ENCODE results near the gene ERG.

The ERG gene

DNA sequence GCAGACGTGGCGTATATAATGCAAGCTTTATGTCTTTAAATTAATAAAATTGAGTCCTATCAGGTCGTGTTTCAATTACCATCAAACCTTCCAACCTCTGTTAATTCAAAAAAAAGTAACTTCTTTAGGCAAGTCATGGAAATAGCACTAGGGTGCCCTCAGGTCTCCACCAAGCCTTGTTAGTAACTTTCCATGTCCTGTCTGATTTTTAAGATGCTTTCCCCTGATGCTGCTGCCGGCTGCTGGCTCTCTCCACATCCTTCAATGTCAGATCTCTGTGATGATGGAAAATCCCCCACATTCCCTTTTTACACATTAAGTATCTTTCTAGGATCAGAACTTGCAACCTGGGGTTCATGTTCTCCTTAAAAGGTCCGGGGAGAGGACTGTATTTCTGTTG lies 3.0 kb downstream of the ERG start:
- DNase-seq (ENCODE audit: low read depth in 1 of 2, low spot score in 1 of 2): no peak
- H3K4me3 ChIP-seq (replicated peaks; ENCODE audit: insufficient read depth, low read length): no peak overlapping the region
- no peak overlapping the region for H3K27ac ChIP-seq (replicated peaks)
- no peaks in the 10 kb centered on the region for H3K27me3 ChIP-seq (ENCODE audit: insufficient read depth, poor library complexity, severe bottlenecking)
- TF ChIP-seq GABPA (IDR thresholded peaks at IDR 0.05; ENCODE audit: low read depth): no peak
- TF ChIP-seq POLR2AphosphoS5 (IDR thresholded peaks at IDR 0.05; ENCODE audit: low read depth): no peak
- TF ChIP-seq, protein P1, sequence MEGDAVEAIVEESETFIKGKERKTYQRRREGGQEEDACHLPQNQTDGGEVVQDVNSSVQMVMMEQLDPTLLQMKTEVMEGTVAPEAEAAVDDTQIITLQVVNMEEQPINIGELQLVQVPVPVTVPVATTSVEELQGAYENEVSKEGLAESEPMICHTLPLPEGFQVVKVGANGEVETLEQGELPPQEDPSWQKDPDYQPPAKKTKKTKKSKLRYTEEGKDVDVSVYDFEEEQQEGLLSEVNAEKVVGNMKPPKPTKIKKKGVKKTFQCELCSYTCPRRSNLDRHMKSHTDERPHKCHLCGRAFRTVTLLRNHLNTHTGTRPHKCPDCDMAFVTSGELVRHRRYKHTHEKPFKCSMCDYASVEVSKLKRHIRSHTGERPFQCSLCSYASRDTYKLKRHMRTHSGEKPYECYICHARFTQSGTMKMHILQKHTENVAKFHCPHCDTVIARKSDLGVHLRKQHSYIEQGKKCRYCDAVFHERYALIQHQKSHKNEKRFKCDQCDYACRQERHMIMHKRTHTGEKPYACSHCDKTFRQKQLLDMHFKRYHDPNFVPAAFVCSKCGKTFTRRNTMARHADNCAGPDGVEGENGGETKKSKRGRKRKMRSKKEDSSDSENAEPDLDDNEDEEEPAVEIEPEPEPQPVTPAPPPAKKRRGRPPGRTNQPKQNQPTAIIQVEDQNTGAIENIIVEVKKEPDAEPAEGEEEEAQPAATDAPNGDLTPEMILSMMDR (IDR thresholded peaks at IDR 0.05; ENCODE audit: insufficient read depth, low read length): no peak
- TF ChIP-seq, protein P2, sequence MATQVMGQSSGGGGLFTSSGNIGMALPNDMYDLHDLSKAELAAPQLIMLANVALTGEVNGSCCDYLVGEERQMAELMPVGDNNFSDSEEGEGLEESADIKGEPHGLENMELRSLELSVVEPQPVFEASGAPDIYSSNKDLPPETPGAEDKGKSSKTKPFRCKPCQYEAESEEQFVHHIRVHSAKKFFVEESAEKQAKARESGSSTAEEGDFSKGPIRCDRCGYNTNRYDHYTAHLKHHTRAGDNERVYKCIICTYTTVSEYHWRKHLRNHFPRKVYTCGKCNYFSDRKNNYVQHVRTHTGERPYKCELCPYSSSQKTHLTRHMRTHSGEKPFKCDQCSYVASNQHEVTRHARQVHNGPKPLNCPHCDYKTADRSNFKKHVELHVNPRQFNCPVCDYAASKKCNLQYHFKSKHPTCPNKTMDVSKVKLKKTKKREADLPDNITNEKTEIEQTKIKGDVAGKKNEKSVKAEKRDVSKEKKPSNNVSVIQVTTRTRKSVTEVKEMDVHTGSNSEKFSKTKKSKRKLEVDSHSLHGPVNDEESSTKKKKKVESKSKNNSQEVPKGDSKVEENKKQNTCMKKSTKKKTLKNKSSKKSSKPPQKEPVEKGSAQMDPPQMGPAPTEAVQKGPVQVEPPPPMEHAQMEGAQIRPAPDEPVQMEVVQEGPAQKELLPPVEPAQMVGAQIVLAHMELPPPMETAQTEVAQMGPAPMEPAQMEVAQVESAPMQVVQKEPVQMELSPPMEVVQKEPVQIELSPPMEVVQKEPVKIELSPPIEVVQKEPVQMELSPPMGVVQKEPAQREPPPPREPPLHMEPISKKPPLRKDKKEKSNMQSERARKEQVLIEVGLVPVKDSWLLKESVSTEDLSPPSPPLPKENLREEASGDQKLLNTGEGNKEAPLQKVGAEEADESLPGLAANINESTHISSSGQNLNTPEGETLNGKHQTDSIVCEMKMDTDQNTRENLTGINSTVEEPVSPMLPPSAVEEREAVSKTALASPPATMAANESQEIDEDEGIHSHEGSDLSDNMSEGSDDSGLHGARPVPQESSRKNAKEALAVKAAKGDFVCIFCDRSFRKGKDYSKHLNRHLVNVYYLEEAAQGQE (IDR thresholded peaks at IDR 0.05; ENCODE audit: insufficient replicate concordance, low read depth): no peak
- no peak for TF ChIP-seq SPI1 (IDR thresholded peaks at IDR 0.05; ENCODE audit: borderline replicate concordance, low read depth)

DNA sequence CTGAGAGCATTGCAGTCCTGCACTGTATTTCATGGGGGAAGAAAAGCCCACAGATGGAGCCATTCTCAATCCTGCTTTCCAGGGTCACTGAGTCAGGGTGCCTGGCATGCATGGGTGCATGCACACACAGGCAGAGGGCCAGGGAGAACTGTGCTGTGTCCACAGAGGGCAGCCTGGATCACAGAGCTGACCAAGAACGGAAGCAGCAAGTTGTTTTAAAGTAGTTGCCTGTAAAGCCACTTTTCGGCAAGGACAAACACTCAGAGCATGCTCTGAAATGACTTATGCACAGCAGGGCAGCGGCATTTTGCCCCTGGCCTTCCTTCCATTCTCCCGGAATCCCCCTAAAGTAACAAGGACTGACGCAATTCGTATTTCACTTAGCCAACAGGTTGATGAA lies 3.6 kb downstream of the ERG start:
- no peak overlapping the region for H3K4me3 ChIP-seq (replicated peaks; ENCODE audit: insufficient read depth, low read length)
- no peak for DNase-seq (ENCODE audit: low read depth in 1 of 2, low spot score in 1 of 2)
- TF ChIP-seq, protein P1 (IDR thresholded peaks at IDR 0.05; ENCODE audit: insufficient read depth, low read length): no peak
- TF ChIP-seq SPI1 (IDR thresholded peaks at IDR 0.05; ENCODE audit: borderline replicate concordance, low read depth) (no peak), GABPA (IDR thresholded peaks at IDR 0.05; ENCODE audit: low read depth) (no peak), POLR2AphosphoS5 (IDR thresholded peaks at IDR 0.05; ENCODE audit: low read depth) (no peak)
- TF ChIP-seq, protein P2 (IDR thresholded peaks at IDR 0.05; ENCODE audit: insufficient replicate concordance, low read depth): no peak
- no peak overlapping the region for H3K27ac ChIP-seq (replicated peaks)
- no peaks in the 10 kb centered on the region for H3K27me3 ChIP-seq (ENCODE audit: insufficient read depth, poor library complexity, severe bottlenecking)

DNA sequence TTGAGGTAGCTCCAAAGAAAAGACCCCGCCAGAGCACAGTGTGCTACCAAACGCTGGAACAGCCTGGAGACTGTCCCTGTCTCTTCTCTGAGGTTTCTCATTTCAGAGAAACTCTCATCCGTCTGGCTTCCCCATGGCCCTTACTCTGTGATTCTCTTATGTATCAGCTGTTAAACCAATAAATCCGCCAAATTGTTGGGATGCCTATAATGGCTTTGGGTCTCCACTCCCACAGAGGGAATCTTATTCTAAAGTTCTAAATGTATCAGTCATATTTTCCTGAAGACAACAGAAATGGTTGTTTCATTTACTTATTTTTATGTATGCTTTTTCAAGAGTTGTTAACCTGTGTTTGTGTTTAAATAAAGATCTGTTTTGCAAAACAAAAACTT lies 4.0 kb downstream of the ERG start:
- TF ChIP-seq POLR2AphosphoS5 (IDR thresholded peaks at IDR 0.05; ENCODE audit: low read depth) (no peak), SPI1 (IDR thresholded peaks at IDR 0.05; ENCODE audit: borderline replicate concordance, low read depth) (no peak), GABPA (IDR thresholded peaks at IDR 0.05; ENCODE audit: low read depth) (no peak)
- TF ChIP-seq, protein P1 (IDR thresholded peaks at IDR 0.05; ENCODE audit: insufficient read depth, low read length): no peak
- TF ChIP-seq, protein P2 (IDR thresholded peaks at IDR 0.05; ENCODE audit: insufficient replicate concordance, low read depth): no peak
- no peak overlapping the region for H3K27ac ChIP-seq (replicated peaks)
- no peaks in the 10 kb centered on the region for H3K27me3 ChIP-seq (ENCODE audit: insufficient read depth, poor library complexity, severe bottlenecking)
- no peak for DNase-seq (ENCODE audit: low read depth in 1 of 2, low spot score in 1 of 2)
- no peak overlapping the region for H3K4me3 ChIP-seq (replicated peaks; ENCODE audit: insufficient read depth, low read length)

All from HL-60 (cell line).